Activated T-cell treated with anti-CD3 and anti-CD28 coated beads, Interleukin-2, amount 50 U/mL, for 72 hours (primary cell): ENCODE measurements around the gene ENTPD7. TPM values are rescaled to one million over a fixed set of nuclear protein-coding genes. Genes with fewer than 3 reads are reported as not detected.

ENCODE experiments used
- ATAC-seq, 2 donors: fragments of 150-1000 bp; cut with Tn5 transposase; replicated peaks in 1 of 2; 2 replicates each; pipeline ENCODE4 v1.10.0; 2021; ENCODE audit warnings: moderate library complexity in 2 of 2, mild to moderate bottlenecking in 1 of 2
- DNase-seq, 2 donors: peaks; one replicate each; pipeline ENCODE4 v3.0.0; 2021 to 2022; ENCODE audit warnings: mixed read lengths in 1 of 2
- H3K27ac Mint-ChIP-seq: one replicate; pipeline ENCODE4 v1.8.0; 2022; ENCODE audit warnings: mild to moderate bottlenecking, moderate library complexity, mixed read lengths
- H3K27me3 Mint-ChIP-seq: one replicate; pipeline ENCODE4 v1.8.0; 2022; ENCODE audit warnings: low read depth, mixed read lengths
- H3K36me3 Mint-ChIP-seq, 2 donors: one replicate each; pipeline ENCODE4 v1.8.0; 2022; ENCODE audit warnings: mixed read lengths in 2 of 2, mild to moderate bottlenecking in 1 of 2; ENCODE audit not compliant: insufficient read depth in 2 of 2
- H3K4me1 Mint-ChIP-seq: one replicate; pipeline ENCODE4 v1.8.0; 2022; ENCODE audit warnings: low read depth, mixed read lengths
- H3K4me3 Mint-ChIP-seq, 2 donors: one replicate each; pipeline ENCODE4 v1.8.0; 2022; ENCODE audit warnings: mild to moderate bottlenecking in 2 of 2, mixed read lengths in 2 of 2, moderate library complexity in 2 of 2
- H3K9me3 Mint-ChIP-seq, 2 donors: one replicate each; pipeline ENCODE4 v1.8.0; 2022; ENCODE audit warnings: mixed read lengths in 2 of 2
- total RNA-seq, 2 donors: library from RNA; stranded (reverse); gene quantifications; one replicate each; pipeline ENCODE4 v1.2.3, GENCODE V29; 2022

ENTPD7 gene
- total RNA-seq, 2 donors from 2014 or later: 3.9 to 4.1 TPM

DNA sequence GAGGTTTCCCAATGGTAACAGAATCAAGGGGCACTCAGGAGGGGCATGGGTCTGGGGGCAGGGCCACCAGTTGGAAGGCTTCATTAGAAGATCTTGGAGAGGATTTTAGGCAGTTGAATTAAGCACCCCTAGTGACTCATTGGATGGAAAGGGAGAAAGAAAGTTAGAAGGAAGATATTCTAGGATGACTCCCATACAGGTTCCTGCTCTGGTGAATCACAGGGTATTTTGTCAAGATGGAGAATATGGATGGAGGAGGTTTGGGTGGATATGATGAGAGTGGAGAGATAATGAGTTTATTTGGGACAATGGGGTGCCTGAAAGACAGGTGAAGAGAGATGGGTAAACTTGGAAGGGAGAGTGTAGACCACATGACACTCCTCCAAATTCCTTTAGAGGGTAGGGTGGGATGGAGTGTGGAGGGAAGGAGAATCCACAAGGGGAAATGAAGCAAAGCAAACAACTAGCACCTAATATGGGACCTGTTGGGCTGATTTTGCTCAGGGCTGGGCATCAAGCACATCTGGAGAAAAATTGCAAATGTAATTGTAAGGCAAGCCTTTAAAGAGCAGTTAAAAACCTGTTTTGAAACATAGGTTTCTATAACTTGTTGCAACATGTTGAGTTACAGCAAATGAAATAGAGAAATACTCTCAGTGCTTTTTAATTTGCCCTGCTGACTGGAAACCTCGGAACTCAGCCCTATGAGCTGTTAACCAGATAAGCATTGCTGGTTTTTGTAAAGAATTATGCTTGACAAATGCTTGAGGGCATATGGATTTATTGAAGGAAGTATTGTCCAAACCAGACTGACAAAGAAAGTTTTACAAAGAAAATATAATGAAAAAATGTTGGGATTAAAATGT lies 2.9 kb upstream of the ENTPD7 start:
- Mint-ChIP-seq H3K9me3 (no peaks in the 10 kb centered on the region), H3K4me3 (no peak overlapping the region), H3K27me3 (peaks cover 23% of the 10 kb centered on the region), H3K4me1 (peaks cover 29% of the 10 kb centered on the region), H3K36me3 (peaks cover 0 to 2% of the 10 kb centered on the region in 2 donors), H3K27ac (no peak overlapping the region)
- no peak for ATAC-seq
- no peak for DNase-seq

- Mint-ChIP-seq H3K27ac (peak overlapping the region; percentile 94), H3K4me3 (peak overlapping the region; percentile 91)
Observed at GRCh38 chr10:99658622-99659030, 683 bp upstream of the ENTPD7 start.

DNA sequence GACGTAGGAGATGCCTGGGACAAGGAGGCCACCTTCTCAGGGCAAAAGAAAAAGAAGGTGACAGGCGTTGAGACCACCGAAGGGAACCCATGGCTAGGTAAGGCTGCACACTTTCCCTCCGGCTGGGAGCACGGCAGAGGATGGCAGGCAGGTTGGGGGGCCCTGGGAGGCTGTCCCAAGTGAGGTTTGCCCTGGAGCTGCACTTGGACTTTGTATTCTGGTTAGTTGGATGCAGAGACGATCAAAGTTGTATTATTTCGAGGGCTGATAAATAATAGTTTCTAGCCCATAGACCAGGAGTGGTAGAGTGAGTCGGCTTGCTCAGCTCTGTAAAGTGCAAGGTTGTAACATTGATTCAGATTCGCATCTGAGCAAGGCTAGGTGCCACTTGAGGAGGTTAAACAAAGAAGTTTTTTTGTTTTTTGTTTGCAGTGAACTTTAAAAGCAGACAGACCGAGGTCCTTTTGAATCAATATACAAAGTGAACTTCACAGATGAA lies 608 bp downstream of the ENTPD7 start:
- peaks cover 0 to 6% of the 10 kb centered on the region in 2 donors for H3K36me3 Mint-ChIP-seq
- peak overlapping the region; percentile 91 for H3K4me3 Mint-ChIP-seq
- DNase-seq: no peak
- ATAC-seq: no peak
- H3K9me3 Mint-ChIP-seq: no peaks in the 10 kb centered on the region
- H3K27ac Mint-ChIP-seq: peak overlapping the region; percentile 52
- peaks cover 34% of the 10 kb centered on the region for H3K4me1 Mint-ChIP-seq
- peaks cover 23% of the 10 kb centered on the region for H3K27me3 Mint-ChIP-seq

More at GRCh38 chr10:99658622-99659030, 683 bp upstream of the ENTPD7 start:
- no peaks in the 10 kb centered on the region for H3K9me3 Mint-ChIP-seq
- H3K36me3 Mint-ChIP-seq: peaks cover 0 to 3% of the 10 kb centered on the region in 2 donors
- peaks cover 23% of the 10 kb centered on the region for H3K27me3 Mint-ChIP-seq
- H3K4me1 Mint-ChIP-seq: peaks cover 34% of the 10 kb centered on the region
- DNase-seq: peak; percentile 82
- ATAC-seq: peak; percentile 37 to 49

GRCh38 chr10:99660662-99661376 lies 1.5 kb downstream of the ENTPD7 start:
- Mint-ChIP-seq H3K27me3 (peaks cover 19% of the 10 kb centered on the region), H3K4me1 (peaks cover 34% of the 10 kb centered on the region), H3K27ac (no peak overlapping the region), H3K9me3 (no peaks in the 10 kb centered on the region), H3K36me3 (peaks cover 0 to 6% of the 10 kb centered on the region in 2 donors), H3K4me3 (peak overlapping the region in 1 of 2 donors; percentile 27)
- no peak for ATAC-seq
- DNase-seq: no peak

DNA sequence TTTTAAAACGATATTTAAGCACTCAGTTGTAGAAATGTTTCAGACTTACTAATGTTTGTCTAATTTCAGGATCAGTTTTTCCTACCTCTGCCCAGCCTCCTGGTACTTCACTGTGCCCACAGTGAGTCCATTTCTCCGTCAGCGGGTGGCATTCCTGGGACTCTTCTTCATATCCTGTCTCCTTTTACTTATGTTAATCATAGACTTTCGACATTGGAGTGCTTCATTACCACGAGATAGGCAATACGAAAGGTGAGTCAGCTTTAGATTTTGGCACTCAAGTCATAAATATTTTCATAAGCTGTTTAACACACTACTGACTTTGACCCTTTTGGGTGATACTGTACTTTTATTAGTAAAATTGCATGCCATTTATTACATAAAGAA lies 2.1 kb downstream of the ENTPD7 start:
- Mint-ChIP-seq H3K36me3 (peaks cover 0 to 6% of the 10 kb centered on the region in 2 donors), H3K27ac (no peak overlapping the region), H3K27me3 (peaks cover 14% of the 10 kb centered on the region), H3K4me1 (peaks cover 34% of the 10 kb centered on the region), H3K9me3 (no peaks in the 10 kb centered on the region), H3K4me3 (peak overlapping the region in 1 of 2 donors; percentile 17)
- no peak for ATAC-seq
- DNase-seq: no peak

GRCh38 chr10:99665304-99665703 lies 6.0 kb downstream of the ENTPD7 start:
- no peak overlapping the region for H3K4me3 Mint-ChIP-seq
- no peak for DNase-seq
- no peak for ATAC-seq
- peaks cover 6% of the 10 kb centered on the region for H3K4me1 Mint-ChIP-seq
- no peaks in the 10 kb centered on the region for H3K9me3 Mint-ChIP-seq
- no peaks in the 10 kb centered on the region for H3K27me3 Mint-ChIP-seq
- H3K27ac Mint-ChIP-seq: no peak overlapping the region
- H3K36me3 Mint-ChIP-seq: peaks cover 0 to 6% of the 10 kb centered on the region in 2 donors

GRCh38 chr10:99667108-99667751 lies 7.9 kb downstream of the ENTPD7 start:
- ATAC-seq (no peak), DNase-seq (no peak)
- Mint-ChIP-seq H3K27me3 (no peaks in the 10 kb centered on the region), H3K27ac (peak overlapping the region; percentile 23), H3K36me3 (peaks cover 0 to 5% of the 10 kb centered on the region in 2 donors), H3K4me1 (peaks cover 2% of the 10 kb centered on the region), H3K4me3 (no peak overlapping the region), H3K9me3 (no peaks in the 10 kb centered on the region)

DNA sequence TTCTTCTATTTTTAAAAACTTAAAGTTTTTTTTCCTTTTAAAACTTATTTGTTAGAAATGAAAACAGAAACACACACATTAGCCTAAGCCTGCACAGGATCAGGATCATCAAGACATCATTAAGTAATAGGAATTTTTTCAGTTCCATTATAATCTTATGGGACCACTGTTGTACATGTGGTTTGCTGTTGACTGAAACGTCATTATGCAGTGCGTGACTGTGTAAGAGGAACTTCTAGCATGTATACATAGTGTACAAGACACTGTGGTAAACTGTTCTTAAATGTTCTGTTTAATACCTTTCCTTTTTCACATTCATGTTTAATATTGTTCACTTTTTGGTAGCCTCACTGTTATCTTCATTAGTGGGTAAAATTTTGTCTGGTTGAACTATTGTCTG lies 12.1 kb downstream of the ENTPD7 start:
- Mint-ChIP-seq H3K4me3 (no peak overlapping the region), H3K36me3 (no peaks in the 10 kb centered on the region), H3K27me3 (no peaks in the 10 kb centered on the region), H3K27ac (no peak overlapping the region), H3K4me1 (peaks cover 7% of the 10 kb centered on the region), H3K9me3 (no peaks in the 10 kb centered on the region)
- ATAC-seq (no peak), DNase-seq (no peak)

GRCh38 chr10:99672884-99673283 lies 13.6 kb downstream of the ENTPD7 start:
- DNase-seq (no peak), ATAC-seq (peak in 1 of 2 donors; percentile 60)
- Mint-ChIP-seq H3K9me3 (no peaks in the 10 kb centered on the region), H3K27ac (no peak overlapping the region), H3K36me3 (no peaks in the 10 kb centered on the region), H3K27me3 (no peaks in the 10 kb centered on the region), H3K4me3 (no peak overlapping the region), H3K4me1 (peaks cover 16% of the 10 kb centered on the region)

- Mint-ChIP-seq H3K4me1 (peaks cover 16% of the 10 kb centered on the region), H3K36me3 (no peaks in the 10 kb centered on the region)
- ATAC-seq: no peak
Observed at GRCh38 chr10:99673492-99673891, 14.2 kb downstream of the ENTPD7 start.

GRCh38 chr10:99674762-99675161 lies 15.5 kb downstream of the ENTPD7 start:
- peaks cover 16% of the 10 kb centered on the region for H3K4me1 Mint-ChIP-seq

More at GRCh38 chr10:99673492-99673891, 14.2 kb downstream of the ENTPD7 start:
- Mint-ChIP-seq H3K27me3 (no peaks in the 10 kb centered on the region), H3K27ac (no peak overlapping the region), H3K9me3 (no peaks in the 10 kb centered on the region), H3K4me3 (no peak overlapping the region)
- no peak for DNase-seq

GRCh38 chr10:99676426-99676825 lies 17.1 kb downstream of the ENTPD7 start:
- Mint-ChIP-seq H3K27ac (no peak overlapping the region), H3K27me3 (no peaks in the 10 kb centered on the region), H3K36me3 (peaks cover 0 to 1% of the 10 kb centered on the region in 2 donors), H3K4me3 (no peak overlapping the region), H3K4me1 (peaks cover 16% of the 10 kb centered on the region), H3K9me3 (no peaks in the 10 kb centered on the region)
- DNase-seq (no peak), ATAC-seq (no peak)

More at GRCh38 chr10:99674762-99675161, 15.5 kb downstream of the ENTPD7 start:
- DNase-seq (no peak), ATAC-seq (no peak)
- H3K4me3 Mint-ChIP-seq: no peak overlapping the region
- H3K27ac Mint-ChIP-seq: no peak overlapping the region
- no peaks in the 10 kb centered on the region for H3K36me3 Mint-ChIP-seq
- H3K9me3 Mint-ChIP-seq: no peaks in the 10 kb centered on the region
- H3K27me3 Mint-ChIP-seq: no peaks in the 10 kb centered on the region

DNA sequence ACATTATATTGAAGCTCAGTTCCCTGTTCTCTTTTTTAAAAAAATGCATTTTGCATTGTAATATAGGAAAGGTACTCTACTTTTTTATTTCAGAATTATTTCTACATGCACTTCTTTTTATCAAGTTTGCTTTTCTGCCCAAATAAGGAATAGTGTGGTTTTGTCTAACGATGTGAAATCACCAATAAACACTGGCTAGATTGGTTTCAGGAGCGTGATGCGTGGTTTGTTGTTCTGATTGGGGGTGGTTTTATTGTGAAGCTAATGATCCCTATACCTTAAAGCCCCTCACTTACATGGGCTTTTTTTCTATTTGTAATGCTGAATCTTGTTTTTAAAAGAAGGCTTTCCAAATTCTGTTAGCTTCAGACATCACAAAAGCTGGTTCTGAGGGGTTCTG lies 17.6 kb downstream of the ENTPD7 start:
- peaks cover 16% of the 10 kb centered on the region for H3K4me1 Mint-ChIP-seq
- H3K27me3 Mint-ChIP-seq: no peaks in the 10 kb centered on the region
- no peak overlapping the region for H3K4me3 Mint-ChIP-seq
- DNase-seq (no peak), ATAC-seq (no peak)
- H3K9me3 Mint-ChIP-seq: no peaks in the 10 kb centered on the region
- H3K36me3 Mint-ChIP-seq: peaks cover 0 to 1% of the 10 kb centered on the region in 2 donors
- H3K27ac Mint-ChIP-seq: no peak overlapping the region
